Brain microvascular endothelial cell (primary cell): Measurements from ENCODE around the gene ANO1.

ENCODE experiments used
- DNase-seq: peaks from one replicate; pipeline ENCODE4 v3.0.0-alpha.2; 2020
- H3K27ac ChIP-seq: fragments of 250-450 bp; sonication (Bioruptor Pico); 2 replicates; pipeline ENCODE4 v1.5.1; 2020; ENCODE audit warnings: mild to moderate bottlenecking, moderate library complexity
- H3K27me3 ChIP-seq: fragments of 250-450 bp; sonication (Bioruptor Pico); replicated peaks from 2 replicates; pipeline ENCODE4 v1.5.1; 2020; ENCODE audit warnings: mild to moderate bottlenecking
- H3K36me3 ChIP-seq: fragments of 250-450 bp; sonication (Bioruptor Pico); replicated peaks from 2 replicates; pipeline ENCODE4 v1.5.1; 2020; ENCODE audit warnings: mild to moderate bottlenecking
- H3K4me3 ChIP-seq: 2 replicates; pipeline ENCODE4 v1.5.1; 2011; ENCODE audit warnings: low read depth, mild to moderate bottlenecking, control low read depth, low read length, moderate library complexity
- CTCF ChIP-seq: IDR thresholded peaks from 2 replicates; pipeline ENCODE4 v1.5.1; 2011; ENCODE audit warnings: low read depth, mild to moderate bottlenecking, moderate library complexity, low read length, control low read depth, inconsistent platforms; ENCODE audit errors: missing control alignments
- in situ Hi-C: cut with HindIII; loops from 2 replicates; pipeline ENCODE4 v1.10.0; 2017; ENCODE audit warnings: low sequenced_read_pairs, low pct_ligation_motif_present

The ANO1 gene

GRCh38 chr11:70139785-70140410 is 61.8 kb downstream of the ANO1 start:
- Histone ChIP-seq H3K27ac (no peak overlapping the region), H3K27me3 (peaks cover 7% of the 10 kb centered on the region)

GRCh38 chr11:70140711-70141485 is 62.8 kb downstream of the ANO1 start:
- no peaks in the 10 kb centered on the region for H3K36me3 ChIP-seq
- peaks cover 7% of the 10 kb centered on the region for H3K27me3 ChIP-seq
- H3K27ac ChIP-seq = no peak overlapping the region
- H3K4me3 ChIP-seq = no peak overlapping the region
- no peak for DNase-seq
- TF ChIP-seq CTCF = no peak
- in situ Hi-C loops = no loop called here

More at GRCh38 chr11:70139785-70140410, 61.8 kb downstream of the ANO1 start:
- no peak for DNase-seq
- in situ Hi-C loops = no loop called here
- Histone ChIP-seq H3K36me3 (no peaks in the 10 kb centered on the region), H3K4me3 (no peak overlapping the region)
- no peak for TF ChIP-seq CTCF

GRCh38 chr11:70141486-70142220 is 63.5 kb downstream of the ANO1 start:
- Histone ChIP-seq H3K36me3 (no peaks in the 10 kb centered on the region), H3K27ac (no peak overlapping the region), H3K27me3 (peaks cover 7% of the 10 kb centered on the region), H3K4me3 (no peak overlapping the region)
- in situ Hi-C loops = no loop called here
- DNase-seq = no peak
- TF ChIP-seq CTCF = no peak

GRCh38 chr11:70142221-70142875 is 64.2 kb downstream of the ANO1 start:
- H3K27me3 ChIP-seq = peaks cover 7% of the 10 kb centered on the region
- in situ Hi-C loops = no loop called here
- no peak overlapping the region for H3K4me3 ChIP-seq
- no peak for TF ChIP-seq CTCF
- no peaks in the 10 kb centered on the region for H3K36me3 ChIP-seq
- DNase-seq = no peak
- no peak overlapping the region for H3K27ac ChIP-seq

- Histone ChIP-seq H3K27ac (no peak overlapping the region), H3K36me3 (no peaks in the 10 kb centered on the region), H3K27me3 (peaks cover 8% of the 10 kb centered on the region), H3K4me3 (no peak overlapping the region)
- in situ Hi-C loops = no loop called here
- no peak for DNase-seq
- no peak for TF ChIP-seq CTCF
Measured at GRCh38 chr11:70144262-70144661, 66.1 kb downstream of the ANO1 start.
